ENCODE data around the gene IRAK1. TPM values are rescaled to one million over a fixed set of nuclear protein-coding genes. Genes with fewer than 3 reads are reported as not detected.

Gene IRAK1
- total and polyA plus RNA-seq, 2 donors (not counting 3 experiments of a cell fraction or from before 2014, with no cell fraction given), result 63.6 to 138 TPM

DNA sequence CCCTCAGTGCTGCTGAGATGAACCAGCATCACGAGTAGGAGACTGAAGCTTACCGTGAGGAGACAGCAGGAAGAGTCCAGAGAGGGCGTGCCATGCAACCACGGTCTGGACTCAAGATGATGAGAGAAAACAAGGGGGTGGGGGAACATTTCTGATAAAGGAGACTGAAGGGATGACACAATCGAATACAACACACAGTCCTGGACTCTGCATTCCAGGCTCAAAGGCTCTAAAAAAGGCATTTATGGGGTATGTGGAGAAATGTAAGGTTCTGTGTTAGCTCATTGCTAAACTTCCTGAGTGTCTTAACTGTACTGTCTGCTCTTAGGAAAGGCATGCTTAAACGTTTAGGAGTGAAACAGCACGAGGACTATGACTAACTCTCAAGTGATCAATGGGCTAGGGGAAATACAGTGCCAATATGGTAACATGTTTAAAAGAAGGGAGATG, 20.6 kb upstream of the IRAK1 start:
- TF ChIP-seq POLR2A (IDR thresholded peaks at IDR 0.05; ENCODE audit: low read depth, low read length) (no peak), POLR2AphosphoS5 (IDR thresholded peaks at IDR 0.05; ENCODE audit: insufficient read depth, low read depth, low read length) (no peak), JUN (IDR thresholded peaks at IDR 0.05; ENCODE audit: borderline replicate concordance, insufficient read depth, insufficient read length, low read depth) (no peak), CTCF (IDR thresholded peaks at IDR 0.05; ENCODE audit: extremely low read depth in 1 of 2, insufficient read depth in 1 of 2, low read depth in 1 of 2, low read length in 2 of 2) (no peak), MYC (IDR thresholded peaks at IDR 0.05; ENCODE audit: low read depth, low read length) (no peak), EZH2 (IDR thresholded peaks at IDR 0.05; ENCODE audit: borderline replicate concordance, low read depth, low read length, severe bottlenecking) (no peak), FOS (IDR thresholded peaks at IDR 0.05; ENCODE audit: borderline replicate concordance, insufficient read depth, low read length) (no peak), GATA2 (IDR thresholded peaks at IDR 0.05; ENCODE audit: insufficient read depth, insufficient read length, low read depth, low read length) (no peak)
- TF ChIP-seq, protein P1, sequence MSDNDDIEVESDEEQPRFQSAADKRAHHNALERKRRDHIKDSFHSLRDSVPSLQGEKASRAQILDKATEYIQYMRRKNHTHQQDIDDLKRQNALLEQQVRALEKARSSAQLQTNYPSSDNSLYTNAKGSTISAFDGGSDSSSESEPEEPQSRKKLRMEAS (IDR thresholded peaks at IDR 0.05; ENCODE audit: insufficient read depth, insufficient read length), result no peak
- CTCF ChIA-PET, result interaction anchor here (1.2 to 1.5 kb wide), 2 partner anchors 19 to 27 kb away, joined by 3 to 6 read pairs; no protein-coding TSS in a partner anchor
- no peaks in the 10 kb centered on the region for H4K20me1 ChIP-seq (replicated peaks; ENCODE audit: control insufficient read depth, extremely low read depth, insufficient read depth, low read length)
- H3K9me1 ChIP-seq (replicated peaks; ENCODE audit: control insufficient read depth, extremely low read depth, insufficient read depth, low read length), result no peaks in the 10 kb centered on the region
- no TSS peak for BruUV-seq (replicated peaks)
- H3K4me3 ChIP-seq (replicated peaks in 1 of 3; ENCODE audit: insufficient read depth in 1 of 3, low read depth in 1 of 3, low read length in 3 of 3), result no peak overlapping the region
- no peak overlapping the region for H3K4me2 ChIP-seq (ENCODE audit: insufficient read depth, low read length)
- dilution Hi-C loops (cut with MboI; ENCODE audit: extremely low pct_ligation_motif_present, low sequenced_read_pairs), result no loop called here
- no peaks in the 10 kb centered on the region for H3K27me3 ChIP-seq (ENCODE audit: control insufficient read depth in 2 of 2, insufficient read depth in 2 of 2, low read length in 2 of 2)
- FAIRE-seq (peak; percentile 73), DNase-seq (ENCODE audit: low read depth, low spot score) (peak; percentile 11)
- intact Hi-C loops (cut with micrococcal nuclease), result loop anchor here (10.0 kb wide), 1 partner anchor 276 kb away; the partner anchor contains the start of gene PLXNB3
- no peaks in the 10 kb centered on the region for H3K9me3 ChIP-seq (replicated peaks; ENCODE audit: control insufficient read depth, insufficient read depth, low read length)
- no peak overlapping the region for H2AFZ ChIP-seq (ENCODE audit: low read depth, low read length)
- H3K36me3 ChIP-seq (ENCODE audit: control insufficient read depth in 2 of 2, extremely low read depth in 1 of 2, insufficient read depth in 2 of 2, low read length in 2 of 2), result peaks cover 0 to 3% of the 10 kb centered on the region in 2 experiments
- no peak overlapping the region for H3K9ac ChIP-seq (replicated peaks; ENCODE audit: extremely low read depth, insufficient read depth, low read length)
- peaks cover 46% of the 10 kb centered on the region for H3K79me2 ChIP-seq (ENCODE audit: control insufficient read depth, insufficient read depth, low read length)
- H3K27ac ChIP-seq (ENCODE audit: insufficient read depth, low read depth, low read length), result peak overlapping the region; percentile 7
- POLR2A ChIA-PET, result no interaction called here
- H3K4me1 ChIP-seq (ENCODE audit: control insufficient read depth, extremely low read depth, insufficient read depth, low read length), result peaks cover 11% of the 10 kb centered on the region

Measured in endothelial cell of umbilical vein (primary cell).